ENCODE measurements around the gene SKA1.

The SKA1 gene

GRCh38 chr18:50338122-50338521 is 36.7 kb upstream of the SKA1 start:
- no peak overlapping the region for H3K4me3 ChIP-seq (ENCODE audit: low read depth, low read length)
- TF ChIP-seq POLR2A (IDR thresholded peaks at IDR 0.05; ENCODE audit: extremely low read depth, insufficient read length) (no peak), MYC (IDR thresholded peaks at IDR 0.05; ENCODE audit: low read depth, low read length) (no peak)
- TF ChIP-seq, protein P1, sequence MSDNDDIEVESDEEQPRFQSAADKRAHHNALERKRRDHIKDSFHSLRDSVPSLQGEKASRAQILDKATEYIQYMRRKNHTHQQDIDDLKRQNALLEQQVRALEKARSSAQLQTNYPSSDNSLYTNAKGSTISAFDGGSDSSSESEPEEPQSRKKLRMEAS (IDR thresholded peaks at IDR 0.05; ENCODE audit: low read depth, low read length): no peak
- TF ChIP-seq, protein P2, sequence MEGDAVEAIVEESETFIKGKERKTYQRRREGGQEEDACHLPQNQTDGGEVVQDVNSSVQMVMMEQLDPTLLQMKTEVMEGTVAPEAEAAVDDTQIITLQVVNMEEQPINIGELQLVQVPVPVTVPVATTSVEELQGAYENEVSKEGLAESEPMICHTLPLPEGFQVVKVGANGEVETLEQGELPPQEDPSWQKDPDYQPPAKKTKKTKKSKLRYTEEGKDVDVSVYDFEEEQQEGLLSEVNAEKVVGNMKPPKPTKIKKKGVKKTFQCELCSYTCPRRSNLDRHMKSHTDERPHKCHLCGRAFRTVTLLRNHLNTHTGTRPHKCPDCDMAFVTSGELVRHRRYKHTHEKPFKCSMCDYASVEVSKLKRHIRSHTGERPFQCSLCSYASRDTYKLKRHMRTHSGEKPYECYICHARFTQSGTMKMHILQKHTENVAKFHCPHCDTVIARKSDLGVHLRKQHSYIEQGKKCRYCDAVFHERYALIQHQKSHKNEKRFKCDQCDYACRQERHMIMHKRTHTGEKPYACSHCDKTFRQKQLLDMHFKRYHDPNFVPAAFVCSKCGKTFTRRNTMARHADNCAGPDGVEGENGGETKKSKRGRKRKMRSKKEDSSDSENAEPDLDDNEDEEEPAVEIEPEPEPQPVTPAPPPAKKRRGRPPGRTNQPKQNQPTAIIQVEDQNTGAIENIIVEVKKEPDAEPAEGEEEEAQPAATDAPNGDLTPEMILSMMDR (IDR thresholded peaks at IDR 0.05; ENCODE audit: low read depth, low read length): no peak
- peak; percentile 8 for DNase-seq (ENCODE audit: low read depth)

GRCh38 chr18:50338715-50339114 is 36.1 kb upstream of the SKA1 start:
- H3K4me3 ChIP-seq (ENCODE audit: low read depth, low read length): no peak overlapping the region
- TF ChIP-seq POLR2A (IDR thresholded peaks at IDR 0.05; ENCODE audit: extremely low read depth, insufficient read length) (no peak), MYC (IDR thresholded peaks at IDR 0.05; ENCODE audit: low read depth, low read length) (no peak)
- TF ChIP-seq, protein P2 (IDR thresholded peaks at IDR 0.05; ENCODE audit: low read depth, low read length): no peak
- TF ChIP-seq, protein P1 (IDR thresholded peaks at IDR 0.05; ENCODE audit: low read depth, low read length): no peak
- DNase-seq (ENCODE audit: low read depth): no peak

GRCh38 chr18:50340078-50340477 is 34.8 kb upstream of the SKA1 start:
- TF ChIP-seq, protein P2 (IDR thresholded peaks at IDR 0.05; ENCODE audit: low read depth, low read length): no peak
- TF ChIP-seq, protein P1 (IDR thresholded peaks at IDR 0.05; ENCODE audit: low read depth, low read length): no peak
- no peak for TF ChIP-seq MYC (IDR thresholded peaks at IDR 0.05; ENCODE audit: low read depth, low read length)
- TF ChIP-seq POLR2A (IDR thresholded peaks at IDR 0.05; ENCODE audit: extremely low read depth, insufficient read length): no peak

GRCh38 chr18:50341443-50341842 is 33.4 kb upstream of the SKA1 start:
- TF ChIP-seq, protein P2 (IDR thresholded peaks at IDR 0.05; ENCODE audit: low read depth, low read length): no peak
- TF ChIP-seq POLR2A (IDR thresholded peaks at IDR 0.05; ENCODE audit: extremely low read depth, insufficient read length) (no peak), MYC (IDR thresholded peaks at IDR 0.05; ENCODE audit: low read depth, low read length) (no peak)
- TF ChIP-seq, protein P1 (IDR thresholded peaks at IDR 0.05; ENCODE audit: low read depth, low read length): no peak
- DNase-seq (ENCODE audit: low read depth): no peak
- H3K4me3 ChIP-seq (ENCODE audit: low read depth, low read length): no peak overlapping the region

More at GRCh38 chr18:50340078-50340477, 34.8 kb upstream of the SKA1 start:
- no peak for DNase-seq (ENCODE audit: low read depth)
- H3K4me3 ChIP-seq (ENCODE audit: low read depth, low read length): no peak overlapping the region

DNA sequence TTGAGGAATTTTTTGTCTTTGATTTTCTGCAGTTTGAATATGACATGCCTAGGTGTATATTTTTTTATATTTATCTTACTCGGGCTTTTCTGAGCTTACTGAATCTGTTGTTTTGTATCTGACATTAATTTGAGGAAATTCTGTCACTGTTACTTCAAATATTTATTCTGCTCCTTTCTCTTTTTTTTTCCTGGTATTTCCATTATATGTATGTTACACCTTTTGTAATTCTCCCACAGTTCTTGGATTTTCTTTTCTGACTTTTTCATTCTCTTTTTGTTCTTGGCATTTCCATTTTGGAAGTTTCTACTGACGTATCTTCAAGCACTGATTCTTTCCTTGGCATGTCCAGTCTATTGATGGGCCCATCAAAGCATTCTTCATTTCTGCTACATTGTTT is 24.1 kb upstream of the SKA1 start:
- DNase-seq (ENCODE audit: low read depth): no peak
- TF ChIP-seq, protein P1 (IDR thresholded peaks at IDR 0.05; ENCODE audit: low read depth, low read length): no peak
- TF ChIP-seq, protein P2 (IDR thresholded peaks at IDR 0.05; ENCODE audit: low read depth, low read length): no peak
- TF ChIP-seq MYC (IDR thresholded peaks at IDR 0.05; ENCODE audit: low read depth, low read length) (no peak), POLR2A (IDR thresholded peaks at IDR 0.05; ENCODE audit: extremely low read depth, insufficient read length) (no peak)
- no peak overlapping the region for H3K4me3 ChIP-seq (ENCODE audit: low read depth, low read length)
